NCI-H1694 treated with DMSO at 0.1 percent for 48 hours (cell line): Measurements from ENCODE around the gene DLG1.

ENCODE experiments used
- DNase-seq: peaks from one replicate; lab custom pipeline; 2025; lab: John Stamatoyannopoulos, UW

DLG1 gene

DNA sequence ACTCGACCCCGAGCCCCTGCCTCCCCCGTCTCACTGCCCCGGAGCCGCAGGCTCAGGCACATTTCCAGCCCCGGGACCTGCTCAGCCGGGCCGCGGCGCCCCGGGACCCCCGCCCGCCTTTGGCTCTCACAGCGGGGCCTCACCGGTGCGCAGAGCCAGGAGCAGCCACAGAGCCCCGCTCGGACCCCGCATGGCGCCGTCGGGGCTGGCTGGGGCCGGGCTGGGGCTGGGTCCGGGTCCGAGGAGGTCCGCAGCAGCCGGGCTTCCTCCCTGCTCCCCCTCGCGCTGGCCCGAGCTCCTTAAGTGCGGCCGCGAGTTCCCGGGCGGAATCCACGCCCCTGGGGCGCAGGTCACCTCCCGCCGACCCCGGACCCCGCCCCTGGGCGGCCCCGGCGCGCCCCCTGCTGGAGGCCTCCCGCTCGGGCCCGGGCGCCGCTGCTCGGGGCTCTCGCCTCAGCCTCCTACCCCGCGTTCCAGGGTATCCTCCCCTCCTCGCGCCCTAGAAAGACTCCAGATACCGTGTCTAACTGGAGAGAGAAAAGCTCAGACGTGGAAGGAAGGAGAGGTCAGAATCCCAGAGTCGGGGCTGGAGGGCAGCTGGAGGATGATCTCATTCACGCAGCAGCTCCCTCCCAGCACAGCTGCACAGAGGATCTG, 268.8 kb downstream of the DLG1 start, which contains the start of gene MELTF:
TSS of gene MELTF (minus strand) at position 307 of the 657 bp plus-strand sequence. CDS start at position 192, 115 bp downstream.
- peak; percentile 29 for DNase-seq

DNA sequence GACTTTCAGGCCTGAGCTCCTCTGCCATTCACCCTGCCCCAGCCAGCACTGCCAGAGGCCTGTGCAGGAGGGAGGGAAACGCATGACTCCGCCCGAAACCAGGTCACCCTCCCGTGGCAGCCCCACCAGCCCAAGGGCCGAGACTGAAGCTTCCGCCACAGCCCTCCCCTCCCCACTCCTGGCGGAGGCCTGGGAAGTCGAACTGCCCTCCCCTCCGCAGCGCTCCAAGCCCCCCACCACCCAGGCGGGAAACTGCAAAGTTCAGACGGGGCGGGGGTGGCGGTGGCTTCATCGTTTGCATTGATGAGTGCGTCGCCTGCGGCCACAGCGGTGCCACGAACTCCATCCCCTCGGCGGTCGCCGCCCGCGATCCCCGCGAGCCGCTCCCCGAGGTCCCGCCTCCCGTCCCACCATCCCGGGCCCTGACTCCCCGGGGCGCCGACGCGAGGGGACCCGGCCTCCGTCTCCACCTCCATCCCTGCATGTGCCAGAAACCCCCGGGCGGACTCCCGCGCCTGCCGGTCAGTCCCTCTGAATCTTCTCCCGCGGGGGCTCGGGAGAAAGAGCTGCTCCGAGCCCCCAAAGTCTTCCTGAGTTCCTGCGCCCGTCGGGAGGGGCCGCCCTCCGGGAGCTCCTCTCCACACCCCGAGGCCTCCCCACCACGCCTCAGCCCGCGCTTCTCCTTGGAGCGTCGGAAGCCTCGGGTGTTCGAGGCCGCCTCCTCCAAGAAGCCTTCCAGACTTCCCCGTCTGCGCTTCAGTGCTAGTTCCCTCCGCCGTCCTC, 269.5 kb downstream of the DLG1 start:
- DNase-seq, result no peak

DNA sequence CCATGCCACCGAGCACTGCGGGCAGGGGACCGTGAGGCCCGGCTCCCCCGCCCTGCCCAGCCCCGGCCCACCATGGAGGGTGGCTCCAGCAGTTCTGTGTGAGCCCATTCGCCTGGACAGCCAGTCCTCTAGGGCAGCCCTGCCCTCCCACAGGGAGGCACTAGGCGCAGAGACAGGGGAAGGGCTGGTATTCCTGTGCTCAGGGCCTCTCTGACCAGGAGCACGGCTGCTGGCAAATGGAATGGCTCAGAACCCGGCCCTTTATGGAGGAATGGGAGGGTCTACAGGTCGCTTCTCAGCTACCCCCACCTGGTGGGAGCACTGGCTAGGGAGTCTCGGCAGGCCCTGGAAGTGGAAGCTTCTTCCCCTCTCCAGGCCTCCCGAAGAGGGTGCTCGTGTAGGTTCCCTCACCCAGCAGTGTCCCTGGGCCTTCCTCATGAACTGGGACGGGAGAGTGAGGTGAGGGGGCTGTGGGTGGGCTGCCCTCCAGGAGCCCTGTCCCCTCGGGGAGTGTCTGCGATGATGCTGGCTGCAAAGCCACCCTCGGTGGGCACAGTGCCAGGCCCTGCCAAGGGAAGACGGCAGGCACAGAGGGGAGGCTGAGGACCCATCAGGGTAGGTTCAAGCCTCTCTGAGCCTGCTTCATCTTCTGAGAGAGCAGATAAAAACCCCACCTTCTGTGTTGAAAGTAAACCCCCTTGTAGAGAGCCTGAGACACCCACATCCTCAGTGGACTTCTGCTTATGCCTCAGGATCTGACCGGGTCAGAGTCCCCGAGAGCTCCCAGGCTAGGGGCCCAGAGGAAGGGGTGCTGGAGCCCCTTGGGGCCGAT, 270.3 kb downstream of the DLG1 start:
- no peak for DNase-seq

DNA sequence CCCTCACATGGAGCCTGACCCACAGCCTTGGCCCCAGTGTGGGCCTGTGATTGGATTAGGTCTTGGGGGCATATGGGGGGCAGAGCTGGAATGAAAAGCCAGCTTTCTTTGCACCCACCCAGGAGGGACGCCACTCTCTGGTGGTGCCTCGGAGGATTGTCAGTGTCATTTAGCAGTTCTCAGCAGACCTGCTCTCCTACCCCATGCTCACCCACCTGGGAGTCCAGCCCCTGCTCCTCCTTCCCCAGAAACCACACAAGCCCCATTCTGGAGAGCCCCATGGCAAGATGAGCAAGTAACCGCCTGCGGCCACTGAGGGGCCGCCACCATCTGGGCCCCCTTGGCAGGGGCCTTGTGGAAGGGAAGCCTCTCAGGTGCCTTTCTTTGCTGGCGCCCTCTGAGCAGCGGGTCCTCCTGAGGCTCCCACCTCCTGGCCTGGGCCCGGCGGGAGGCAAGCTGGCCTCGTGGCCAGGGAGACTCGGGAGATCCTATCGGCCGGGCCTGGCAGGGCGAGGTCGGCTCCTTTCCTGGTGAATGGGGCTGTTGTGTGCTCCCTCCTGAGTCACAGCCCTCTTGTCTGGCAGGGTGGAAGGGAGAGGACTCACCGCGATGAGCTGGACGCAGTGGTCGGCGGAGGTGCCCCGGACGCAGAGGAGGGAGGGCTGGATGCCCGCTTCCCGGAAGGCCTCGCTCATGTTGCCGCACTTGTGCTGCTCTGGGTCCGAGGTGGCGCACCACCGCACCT, 271.1 kb downstream of the DLG1 start:
- no peak for DNase-seq

DNA sequence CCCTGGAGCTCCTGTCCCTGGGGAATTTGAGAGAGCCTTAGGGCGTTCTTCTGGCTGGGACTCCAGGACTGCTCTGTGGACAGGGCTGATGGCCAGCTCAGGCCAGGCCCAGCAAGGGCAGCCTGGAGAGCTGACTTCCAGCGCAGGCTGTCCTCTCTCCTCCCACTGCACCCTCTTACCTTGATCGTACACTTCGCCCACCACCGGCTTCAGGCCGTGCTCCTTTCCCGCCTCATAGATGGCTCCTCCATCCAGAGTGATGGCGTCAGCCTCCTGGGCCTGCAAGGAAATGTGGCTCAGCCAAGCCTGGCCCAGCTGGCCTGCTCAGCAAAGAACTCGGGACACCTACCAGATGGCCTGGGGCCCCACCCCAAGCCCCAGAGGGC, 271.9 kb downstream of the DLG1 start:
- no peak for DNase-seq

DNA sequence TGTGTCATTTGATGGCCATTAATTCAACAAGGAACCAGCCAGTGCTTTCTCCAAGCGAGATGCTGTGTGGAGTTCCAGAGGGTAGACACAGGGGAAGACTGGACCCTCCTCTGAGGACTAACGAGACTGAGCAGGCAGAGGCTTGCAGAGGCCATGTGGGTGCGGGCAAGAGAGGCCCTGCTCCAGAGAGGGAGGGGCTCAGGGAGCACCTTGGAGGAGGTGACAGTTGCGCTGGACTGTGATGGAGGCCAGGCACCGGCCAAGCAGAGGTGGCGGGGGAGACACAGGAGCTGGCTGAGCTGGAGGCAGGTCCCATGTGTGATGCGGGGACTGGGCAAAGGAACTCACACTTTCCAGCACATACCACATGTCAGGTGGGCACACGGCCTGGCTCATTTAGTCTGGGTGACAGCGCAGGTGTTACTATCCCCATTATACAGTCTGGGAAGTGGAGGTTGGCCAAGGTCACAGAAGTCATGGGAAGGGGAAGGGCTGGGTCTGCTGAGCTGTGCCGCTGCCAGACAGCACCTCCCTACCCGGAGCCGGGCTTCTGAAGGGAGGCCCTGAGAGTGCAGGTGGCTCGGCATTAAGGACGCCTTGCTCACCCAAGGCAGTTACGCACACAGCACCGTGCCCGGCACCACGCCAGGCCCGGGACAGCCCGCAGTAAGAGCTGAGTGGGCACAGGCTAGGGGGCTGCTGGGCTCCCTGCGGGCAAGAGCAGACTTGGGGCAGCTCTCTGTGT, 272.5 kb downstream of the DLG1 start:
- DNase-seq, result no peak

DNA sequence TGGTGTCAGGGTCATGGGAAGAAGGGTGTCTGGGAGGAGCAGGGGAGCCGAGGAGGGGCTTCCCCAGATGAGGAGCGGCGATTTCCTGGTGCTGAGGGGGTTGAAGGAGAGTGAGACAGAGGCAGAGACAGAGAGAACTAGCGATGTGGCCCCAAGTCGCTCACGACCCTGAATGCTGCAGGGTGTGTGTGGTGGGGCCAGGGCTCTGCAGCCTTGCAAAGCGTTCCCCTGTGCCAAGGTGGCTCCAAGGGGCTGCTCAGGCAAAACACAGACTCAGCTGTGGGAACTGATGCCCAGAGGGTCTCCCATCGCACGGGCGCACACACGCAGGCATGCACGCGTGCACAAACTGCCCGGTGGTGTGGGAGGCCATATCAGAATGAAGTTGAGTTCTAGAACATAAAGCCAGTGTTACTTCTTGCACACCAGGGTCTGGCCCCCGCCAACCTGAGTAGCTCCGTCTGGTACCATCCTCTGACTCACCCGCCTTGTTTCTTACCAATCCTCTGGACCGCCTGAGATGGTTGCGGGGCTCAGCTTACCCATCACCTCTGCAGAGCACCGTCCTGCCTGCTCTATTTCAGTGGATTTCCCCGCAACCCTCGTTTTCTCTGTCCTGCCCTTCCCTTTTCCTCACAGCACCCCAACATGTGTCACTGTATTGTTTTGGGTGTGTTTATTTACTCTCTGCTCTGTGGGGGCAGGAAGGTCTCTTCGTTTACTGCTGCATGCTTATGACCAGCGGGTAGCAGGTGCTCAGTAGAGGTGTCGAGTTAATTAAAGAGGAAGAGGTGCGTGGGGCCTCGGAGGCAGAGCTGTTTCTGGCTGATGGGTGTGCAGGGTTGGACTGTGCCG, 273.3 kb downstream of the DLG1 start:
- no peak for DNase-seq

DNA sequence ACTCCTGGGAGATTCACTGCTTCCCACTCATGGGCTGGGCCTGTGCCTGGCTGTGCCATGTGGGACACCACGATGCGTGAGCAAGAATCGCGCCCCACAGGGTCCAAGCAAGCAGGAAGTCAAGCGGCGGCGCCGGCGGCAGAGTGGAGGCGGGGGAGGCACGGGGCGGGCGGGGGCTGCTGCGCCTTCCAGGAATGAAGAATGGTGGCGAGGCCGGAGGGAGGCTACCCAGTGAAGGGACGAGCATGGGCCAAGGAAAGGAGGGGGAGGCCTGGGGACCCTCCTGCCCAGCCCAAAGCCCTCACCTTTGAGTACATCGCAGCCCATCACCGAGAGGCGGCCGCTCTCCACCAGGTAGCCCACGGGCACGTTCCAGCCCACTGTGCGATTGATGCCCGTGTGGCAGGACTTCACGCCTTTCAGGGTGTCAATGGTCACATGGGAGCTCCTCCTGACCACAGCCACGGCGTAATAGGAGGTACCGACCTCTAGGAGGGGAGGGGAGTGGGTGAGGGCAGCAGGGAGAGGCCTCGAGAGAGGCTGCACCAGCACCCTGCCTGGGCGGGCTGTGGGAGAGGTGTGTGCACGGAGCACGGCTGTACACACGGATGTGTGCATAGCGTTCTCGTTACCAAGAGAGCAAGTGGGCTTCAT, 274.3 kb downstream of the DLG1 start:
- no peak for DNase-seq

DNA sequence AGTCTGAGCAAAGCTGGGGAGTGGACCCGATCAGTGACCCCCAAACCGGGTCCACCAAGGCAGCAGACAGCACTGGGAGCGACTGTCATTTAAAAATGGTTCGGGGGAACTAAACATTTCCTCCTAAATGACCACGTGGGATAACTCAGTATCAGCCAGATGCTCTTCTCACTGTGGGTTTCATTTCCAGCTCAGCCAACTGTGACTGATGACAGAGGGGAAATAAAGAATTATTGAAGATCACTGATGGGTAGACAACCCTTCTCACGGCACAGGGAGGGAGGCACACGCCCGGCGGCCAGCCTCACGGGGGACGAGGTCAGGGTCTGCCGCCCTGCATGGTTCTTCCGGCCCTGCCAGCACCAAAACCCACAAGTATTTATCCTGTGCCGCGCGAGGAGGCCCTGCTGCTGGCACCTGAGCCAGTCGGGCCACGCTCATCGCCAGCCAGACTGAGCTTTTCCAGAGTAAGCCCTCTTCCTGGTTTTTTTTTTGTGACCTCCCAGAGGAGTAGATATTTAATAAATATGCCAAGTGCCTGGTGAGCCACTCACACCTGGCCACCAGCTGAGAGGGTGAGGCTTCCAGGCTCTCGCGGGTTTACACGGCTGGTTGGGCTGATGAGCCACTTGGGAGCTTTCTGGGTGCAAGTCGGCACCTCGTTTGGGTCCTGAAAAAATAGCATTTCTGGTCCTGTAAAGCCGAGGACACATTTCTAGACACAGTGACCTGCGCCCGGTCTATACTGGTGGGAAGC, 275.0 kb downstream of the DLG1 start:
- DNase-seq, result peak; percentile 77

DNA sequence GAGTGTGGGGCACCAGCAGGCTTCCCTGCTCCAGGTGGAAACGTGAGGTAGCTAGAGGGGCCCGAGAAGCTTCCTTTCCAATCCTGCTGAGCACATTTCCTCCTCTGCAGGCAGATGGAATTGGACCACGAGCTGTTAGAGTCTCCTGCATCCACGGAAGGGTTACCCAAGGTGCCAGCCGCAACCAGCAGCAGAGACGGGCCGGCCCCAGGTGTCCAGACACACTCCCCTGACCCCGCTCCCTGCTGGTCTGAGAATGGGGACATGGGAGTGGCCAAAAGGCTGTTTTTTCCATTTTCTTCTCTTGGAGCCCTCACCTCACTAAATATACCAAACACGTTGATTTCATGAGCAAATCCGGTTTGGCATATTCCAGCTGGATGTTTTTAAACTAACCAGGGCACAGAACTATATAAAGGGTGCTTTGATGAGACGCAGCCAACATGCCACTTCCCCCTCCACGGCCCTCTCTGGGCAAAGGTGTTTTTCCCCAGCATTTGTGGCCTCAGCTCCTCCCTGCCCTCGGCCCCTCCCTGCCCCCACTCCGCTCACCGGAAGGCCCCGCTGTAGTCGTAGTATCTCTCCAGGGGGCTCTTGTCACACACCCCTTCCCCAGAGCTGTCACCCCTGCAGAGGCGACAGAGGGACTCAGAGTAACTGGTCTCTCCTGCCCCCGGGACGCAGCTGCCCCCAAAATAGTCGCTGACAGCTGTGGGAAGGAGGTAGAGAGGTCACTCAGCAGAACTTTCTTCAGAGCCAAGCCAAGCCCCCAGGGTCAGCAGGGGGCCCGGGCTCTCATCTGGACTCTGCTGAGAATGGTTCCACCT, 275.8 kb downstream of the DLG1 start:
- no peak for DNase-seq

DNA sequence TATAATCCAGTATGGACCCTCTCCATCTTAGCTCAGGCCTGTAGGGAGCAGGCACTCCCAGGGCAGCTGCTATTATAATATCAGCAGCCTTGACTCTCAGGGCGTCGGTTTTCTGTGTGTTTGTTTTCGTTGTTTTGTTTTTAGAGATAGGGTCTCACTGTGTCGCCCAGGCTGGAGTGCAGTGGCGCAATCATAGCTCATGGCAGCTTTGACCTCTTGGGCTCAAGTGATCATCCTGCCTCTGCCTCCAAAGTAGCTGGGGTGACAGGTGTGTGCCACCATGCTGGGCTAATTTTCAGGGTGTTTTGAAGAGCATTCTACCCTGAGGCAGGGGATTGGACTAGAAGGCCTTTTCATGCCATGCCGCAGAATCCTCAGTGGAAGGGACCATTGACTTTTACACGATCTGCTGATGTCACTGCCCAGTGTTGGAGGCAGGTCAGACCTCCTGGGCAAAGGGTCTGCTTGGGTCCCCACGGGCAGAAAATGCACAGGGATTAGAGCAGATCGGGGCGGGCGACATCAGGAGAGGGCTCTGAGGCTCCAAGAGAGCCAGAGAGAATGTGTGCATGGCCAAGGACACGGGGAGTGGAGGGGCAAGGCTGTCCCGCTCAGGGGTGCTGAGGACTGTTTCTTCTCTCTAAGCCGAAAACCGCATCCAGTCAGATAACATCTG, 276.5 kb downstream of the DLG1 start:
- DNase-seq, result no peak

DNA sequence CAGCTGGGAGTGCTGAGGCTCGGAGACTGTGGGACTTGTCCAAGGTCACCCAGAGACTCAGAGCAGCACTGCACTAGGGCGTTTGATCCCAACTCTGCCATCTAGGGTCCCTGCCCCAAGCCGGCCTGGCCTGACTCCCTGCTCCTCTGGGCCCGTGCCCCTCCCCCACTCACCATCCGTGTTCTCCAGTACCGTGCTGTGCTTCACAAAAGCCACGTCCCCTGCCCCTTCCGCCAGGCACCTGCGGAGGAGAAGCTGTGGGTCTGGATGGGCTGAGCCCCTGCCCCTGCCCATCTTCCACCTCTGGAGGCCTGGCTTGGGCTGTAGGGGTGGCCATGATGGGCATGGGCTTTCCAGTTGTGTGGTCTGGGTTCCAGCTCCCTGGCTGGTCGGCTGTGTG, 277.2 kb downstream of the DLG1 start:
- no peak for DNase-seq

DNA sequence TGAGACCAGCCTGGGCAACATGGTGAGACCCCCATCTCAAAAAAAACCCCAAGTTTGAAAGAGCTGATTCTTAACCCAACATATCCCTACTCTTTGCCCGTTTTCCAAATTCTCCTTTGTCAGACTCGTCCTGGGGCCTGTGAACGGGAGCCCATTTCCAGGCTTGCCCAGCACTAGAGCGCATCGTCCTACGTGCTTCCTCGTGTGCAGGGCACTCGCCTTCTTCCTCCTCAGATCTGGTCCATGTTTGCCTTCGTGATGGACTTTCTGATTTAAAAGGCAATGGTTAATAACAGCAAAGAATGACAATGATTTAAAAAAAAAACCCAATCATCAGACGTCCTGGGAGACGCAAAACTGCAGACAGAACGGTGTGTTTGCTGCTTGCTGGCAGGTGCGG, 278.9 kb downstream of the DLG1 start:
- DNase-seq, result no peak

DNA sequence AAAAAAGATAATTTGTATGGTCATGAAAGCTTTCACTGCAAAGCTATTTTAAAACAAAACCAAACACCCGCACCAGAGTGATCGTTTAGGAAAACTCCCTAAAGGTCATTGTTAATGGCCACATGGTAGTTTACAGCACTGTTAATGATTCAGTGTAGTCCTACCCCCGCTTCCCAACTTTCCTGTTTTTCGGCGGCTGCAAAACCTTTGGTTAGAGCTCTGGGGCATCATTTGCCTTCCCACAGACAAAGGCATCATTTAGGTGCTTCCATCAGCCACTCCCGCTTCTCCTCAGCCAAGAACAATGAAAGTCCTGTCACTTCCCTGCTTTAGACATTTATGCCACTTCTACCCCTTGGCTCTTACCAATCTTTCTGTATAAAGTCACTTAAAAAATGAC, 279.4 kb downstream of the DLG1 start:
- no peak for DNase-seq

DNA sequence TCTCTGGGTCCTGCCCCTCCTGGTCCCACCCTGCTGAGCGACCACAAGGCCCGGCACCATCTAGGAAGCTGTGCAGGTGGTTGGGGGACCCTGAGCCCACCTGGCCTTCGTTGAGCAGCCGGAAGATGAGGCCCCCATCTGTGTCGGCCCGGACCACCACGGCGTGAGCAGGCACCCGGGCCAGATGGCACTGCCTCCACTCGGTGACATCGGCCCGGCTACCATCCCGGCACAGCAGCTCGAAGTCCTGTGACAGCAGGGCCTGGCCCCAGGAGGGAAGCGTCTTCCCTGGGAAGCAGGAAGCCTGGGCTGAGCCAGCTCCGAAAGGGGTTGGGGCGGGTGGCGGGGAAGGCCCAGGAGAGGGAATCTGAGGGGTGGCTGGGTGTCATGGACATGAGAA, 281.4 kb downstream of the DLG1 start:
- no peak for DNase-seq

DNA sequence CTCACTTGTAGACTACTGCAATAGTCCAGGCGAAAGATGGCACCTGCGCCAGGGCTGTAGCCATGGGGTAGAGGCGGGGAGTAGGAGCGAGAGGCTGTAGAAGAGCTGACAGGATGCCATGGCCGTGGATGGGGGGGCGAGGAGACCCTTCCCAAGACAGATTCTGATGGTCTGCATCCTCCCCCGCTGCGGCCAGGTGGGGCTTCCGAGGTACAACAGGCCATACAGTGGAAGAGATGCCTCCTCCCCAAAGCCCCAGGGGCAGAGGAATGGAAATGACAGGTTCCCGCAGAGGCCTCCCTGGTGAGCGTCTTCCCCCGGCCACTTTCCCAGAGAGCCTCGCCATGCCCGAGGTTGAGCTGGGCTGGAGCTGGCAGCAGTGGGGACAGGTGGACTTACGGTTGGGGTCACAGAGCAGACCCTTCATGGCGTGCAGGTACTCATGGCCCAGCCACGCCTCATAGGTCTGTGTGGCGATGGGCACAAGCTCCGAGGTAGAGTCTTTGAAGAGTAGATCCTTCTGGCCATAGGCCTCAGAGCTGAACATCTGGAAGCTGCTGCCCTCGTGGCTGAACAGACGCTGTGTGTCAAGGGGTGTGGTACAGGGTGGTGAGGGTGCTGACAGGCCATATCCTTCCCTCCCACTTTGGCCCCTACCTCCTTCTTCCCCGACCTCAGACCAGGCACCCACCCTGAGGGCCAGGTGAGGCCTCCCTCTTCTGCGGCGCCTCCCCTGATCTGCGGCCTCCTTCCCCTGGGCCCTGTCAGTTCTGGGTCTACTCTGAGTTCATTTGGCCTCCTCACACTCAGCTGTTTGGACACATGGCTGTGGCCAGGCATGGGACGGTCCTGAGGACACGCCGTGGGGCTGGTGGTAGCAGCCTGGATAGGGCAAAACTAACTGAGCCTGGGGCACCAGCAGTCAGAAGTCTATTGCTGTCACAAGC, 282.3 kb downstream of the DLG1 start:
- no peak for DNase-seq
